B cell (primary cell): ENCODE results near the gene TSPAN2. TPM values are rescaled to one million over a fixed set of nuclear protein-coding genes. Genes with fewer than 3 reads are reported as not detected.

ENCODE experiments used
- ATAC-seq: fragments of 200-7000 bp; cut with Tn5 transposase; one replicate; pipeline ENCODE4 v1.10.0; 2021; ENCODE audit warnings: low read depth, mild to moderate bottlenecking, moderate number of reproducible peaks, moderate library complexity
- CTCF ChIA-PET: fragments of 350-600 bp; sonication (Branson Sonifier 250); formaldehyde crosslinking; loops from one replicate; lab custom pipeline; 2021; ENCODE audit warnings: antibody characterized with exemption, inconsistent platforms; lab: Charles Lee
- POLR2A ChIA-PET: fragments of 350-600 bp; sonication (Branson Sonifier 250); formaldehyde crosslinking; loops from one replicate; lab custom pipeline; 2021; ENCODE audit warnings: antibody characterized with exemption; lab: Charles Lee
- DNase-seq: peaks from one replicate; pipeline ENCODE4 v3.0.0; 2013
- H2AFZ ChIP-seq: 2 replicates; pipeline ENCODE4 v1.6.1; 2012; ENCODE audit warnings: mild to moderate bottlenecking, low read depth, low read length; ENCODE audit not compliant: insufficient read depth, poor library complexity, severe bottlenecking
- H3K27ac ChIP-seq, 2 donors: 1 replicate in 1 of 2; 2 replicates in 1 of 2; pipeline ENCODE4 v1.5.1; 2012 to 2013; ENCODE audit warnings: low read length in 2 of 2, mild to moderate bottlenecking in 2 of 2, moderate library complexity in 1 of 2
- H3K27me3 ChIP-seq, 4 experiments: fragments of 200-600 bp in 1 of 4; sonication (generic) in 1 of 4; replicated peaks in 1 of 4; 1 replicate in 2 of 4; 2 replicates in 2 of 4; pipeline versions ENCODE4 v1.6.1 to v1.7.0; 2013 to 2016; ENCODE audit warnings: low read length in 3 of 4, mild to moderate bottlenecking in 2 of 4, mixed read lengths in 1 of 4, moderate library complexity in 1 of 4; ENCODE audit not compliant: insufficient read depth in 4 of 4, control insufficient read depth in 3 of 4; ENCODE audit errors: control extremely low read depth in 1 of 4
- H3K36me3 ChIP-seq, 2 experiments: replicated peaks in 1 of 2; 1 replicate in 1 of 2; 2 replicates in 1 of 2; pipeline versions ENCODE4 v1.6.1 to v1.7.1; 2013; ENCODE audit warnings: low read length in 1 of 2; ENCODE audit not compliant: insufficient read depth in 2 of 2, control insufficient read depth in 1 of 2; ENCODE audit errors: control extremely low read depth in 1 of 2, extremely low read depth in 1 of 2
- H3K4me1 ChIP-seq, 2 donors: fragments of 200-600 bp in 1 of 2; sonication (generic) in 1 of 2; 1 replicate in 1 of 2; 2 replicates in 1 of 2; pipeline versions ENCODE4 v1.5.1 to v1.6.1; 2013 to 2017; ENCODE audit warnings: low read length in 2 of 2; ENCODE audit not compliant: control insufficient read depth in 2 of 2, insufficient read depth in 2 of 2
- H3K4me2 ChIP-seq: replicated peaks from 2 replicates; pipeline ENCODE3; 2012; ENCODE audit warnings: mild to moderate bottlenecking, low read depth, low read length; ENCODE audit not compliant: poor library complexity, severe bottlenecking
- H3K4me3 ChIP-seq, 5 experiments: fragments of 200-600 bp in 1 of 5; sonication (generic) in 1 of 5; 1 replicate in 3 of 5; 2 replicates in 2 of 5; pipeline versions ENCODE4 v1.5.1 to v1.7.0; 2011 to 2016; ENCODE audit warnings: low read length in 4 of 5, mild to moderate bottlenecking in 4 of 5, low read depth in 2 of 5, control low read depth in 1 of 5, moderate library complexity in 1 of 5; ENCODE audit not compliant: insufficient read depth in 1 of 5; ENCODE audit errors: control extremely low read depth in 1 of 5, extremely low read depth in 1 of 5
- H3K79me2 ChIP-seq: fragments of 200-600 bp; sonication (generic); one replicate; pipeline ENCODE4 v1.6.0; 2016; ENCODE audit warnings: low read length; ENCODE audit not compliant: control insufficient read depth, insufficient read depth
- H3K9ac ChIP-seq: fragments of 200-600 bp; sonication (generic); 2 replicates; pipeline ENCODE4 v1.6.1; 2017; ENCODE audit warnings: mild to moderate bottlenecking, low read length, moderate library complexity
- H3K9me3 ChIP-seq, 3 donors: one replicate each; pipeline versions ENCODE4 v1.6.1 to v1.7.1; 2013; ENCODE audit warnings: low read length in 2 of 3; ENCODE audit not compliant: control insufficient read depth in 2 of 3, insufficient read depth in 1 of 3; ENCODE audit errors: control extremely low read depth in 1 of 3
- H4K20me1 ChIP-seq: 2 replicates; pipeline ENCODE4 v1.6.0; 2012; ENCODE audit warnings: mild to moderate bottlenecking, low read length; ENCODE audit not compliant: insufficient read depth, control insufficient read depth, poor library complexity, severe bottlenecking
- H3K27ac Mint-ChIP-seq: one replicate; pipeline ENCODE4 v1.8.0; 2021; ENCODE audit warnings: mixed read lengths
- H3K27me3 Mint-ChIP-seq: one replicate; pipeline ENCODE4 v1.8.0; 2021; ENCODE audit warnings: mixed read lengths
- H3K4me1 Mint-ChIP-seq: one replicate; pipeline ENCODE4 v1.8.0; 2021; ENCODE audit warnings: mixed read lengths
- H3K4me3 Mint-ChIP-seq: one replicate; pipeline ENCODE4 v1.8.0; 2021; ENCODE audit warnings: mixed read lengths
- H3K9me3 Mint-ChIP-seq: one replicate; pipeline ENCODE4 v1.8.0; 2022; ENCODE audit warnings: mixed read lengths; ENCODE audit not compliant: insufficient read depth
- CTCF ChIP-seq: fragments of 200-600 bp; IDR thresholded peaks from one replicate; pipeline ENCODE4 v1.8.0; 2022; ENCODE audit warnings: antibody characterized with exemption, mild to moderate bottlenecking
- EZH2 ChIP-seq: IDR thresholded peaks from 2 replicates; pipeline ENCODE4 v1.6.1; 2012; ENCODE audit warnings: borderline replicate concordance, low read depth, mild to moderate bottlenecking, moderate library complexity, low read length; ENCODE audit not compliant: insufficient read depth, poor library complexity, severe bottlenecking
- WGBS: methylation state at CpG from one replicate; pipeline ENCODE4 v1.1.5; 2013; ENCODE audit warnings: missing lambda C conversion rate; ENCODE audit not compliant: insufficient coverage; 5-methylcytosine and 5-hydroxymethylcytosine counted together
- intact Hi-C: fragments of 100-400 bp; cut with micrococcal nuclease; formaldehyde crosslinking; loops from one replicate; pipeline ENCODE4 v1.10.0; 2022
- polyA plus RNA-seq: library from polyadenylated mRNA; depleted of rRNA; stranded (reverse); fragments of >200 nt; gene quantifications from 2 replicates; pipeline ENCODE4 v1.2.3, GENCODE V29; 2012
- total RNA-seq, 2 donors: library from RNA; stranded (reverse); fragments of 120-200 nt in 1 of 2; gene quantifications; 1 replicate in 1 of 2; 2 replicates in 1 of 2; pipeline versions ENCODE4 v1.2.3 to v1.2.4, GENCODE V29; 2013 to 2022

The TSPAN2 gene
- total and polyA plus RNA-seq, 2 donors (not counting 1 experiment from before 2014, with no cell fraction given) = 0.24 to 0.34 TPM

DNA sequence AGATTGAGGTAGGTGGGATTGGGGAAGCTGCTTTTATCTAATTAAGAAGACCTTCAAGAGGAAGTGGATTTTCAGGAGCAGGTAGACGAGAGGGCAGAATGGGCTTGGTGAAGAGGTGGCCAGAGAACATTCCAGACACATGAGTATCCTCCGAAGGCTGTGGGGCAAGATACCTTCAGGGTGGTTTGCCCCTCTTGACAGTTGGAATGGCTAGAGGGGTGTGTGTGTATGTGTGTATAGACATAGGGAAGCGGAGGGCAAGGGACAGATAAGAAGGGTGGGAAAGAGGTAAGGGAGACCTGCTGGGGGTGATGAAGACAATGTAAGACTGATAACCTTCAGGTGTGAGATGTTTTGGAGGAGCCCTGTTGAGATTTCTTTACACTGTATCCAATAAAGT, 46.8 kb upstream of the TSPAN2 start:
- H3K27ac ChIP-seq = no peak overlapping the region
- no peak for DNase-seq
- TF ChIP-seq CTCF (no peak), EZH2 (no peak)
- no peak overlapping the region for H2AFZ ChIP-seq
- no peaks in the 10 kb centered on the region for H4K20me1 ChIP-seq
- CTCF ChIA-PET = interaction anchor here (1.3 to 2.3 kb wide), 3 partner anchors 11 to 156 kb away, joined by 4 to 13 read pairs (median 6); no protein-coding TSS in a partner anchor
- Mint-ChIP-seq H3K9me3 (no peaks in the 10 kb centered on the region), H3K4me3 (no peak overlapping the region), H3K27me3 (peaks cover 28% of the 10 kb centered on the region), H3K27ac (no peak overlapping the region), H3K4me1 (peaks cover 4% of the 10 kb centered on the region)
- H3K4me1 ChIP-seq = peaks cover 0 to 4% of the 10 kb centered on the region in 2 donors
- peaks cover 0 to 9% (median 3%) of the 10 kb centered on the region in 4 experiments for H3K27me3 ChIP-seq
- H3K79me2 ChIP-seq = no peaks in the 10 kb centered on the region
- no peak for ATAC-seq
- no peaks in the 10 kb centered on the region for H3K36me3 ChIP-seq
- POLR2A ChIA-PET = no interaction called here
- no peak overlapping the region for H3K4me2 ChIP-seq
- intact Hi-C loops = loop anchor here (10.0 kb wide), 1 partner anchor 569 kb away; no protein-coding TSS in a partner anchor
- H3K9me3 ChIP-seq = no peaks in the 10 kb centered on the region
- 83% methylated on average over 3 of the region's 3 CpGs for WGBS
- H3K9ac ChIP-seq = no peak overlapping the region
- H3K4me3 ChIP-seq = no peak overlapping the region

DNA sequence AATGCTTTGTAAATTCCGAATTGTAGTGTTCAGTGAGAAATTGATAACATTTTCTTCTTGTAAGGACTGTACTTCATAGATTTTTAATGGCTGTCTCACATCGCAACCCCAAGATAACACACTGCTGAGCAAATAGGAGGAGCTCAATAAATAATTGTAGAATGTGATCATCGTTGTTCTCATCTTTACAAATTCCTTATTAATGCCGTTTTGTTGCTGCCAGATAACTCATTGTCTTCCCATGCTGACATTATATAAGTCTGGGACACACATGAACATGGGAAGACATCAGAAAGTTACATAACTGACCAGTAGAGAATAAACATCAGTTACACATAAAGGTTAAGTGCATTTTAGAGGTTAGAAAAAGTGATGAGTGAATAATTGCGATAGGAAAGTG, 46.4 kb upstream of the TSPAN2 start:
- Histone ChIP-seq H3K9ac (no peak overlapping the region), H4K20me1 (no peaks in the 10 kb centered on the region), H3K27me3 (peaks cover 0 to 7% (median 3%) of the 10 kb centered on the region in 4 experiments), H2AFZ (no peak overlapping the region), H3K4me3 (no peak overlapping the region), H3K27ac (no peak overlapping the region), H3K9me3 (no peaks in the 10 kb centered on the region), H3K4me2 (no peak overlapping the region), H3K4me1 (peaks cover 0 to 4% of the 10 kb centered on the region in 2 donors), H3K79me2 (no peaks in the 10 kb centered on the region), H3K36me3 (no peaks in the 10 kb centered on the region)
- peaks cover 24% of the 10 kb centered on the region for H3K27me3 Mint-ChIP-seq
- intact Hi-C loops = loop anchor here (10.0 kb wide), 1 partner anchor 569 kb away; no protein-coding TSS in a partner anchor
- H3K4me3 Mint-ChIP-seq = no peak overlapping the region
- ChIA-PET CTCF (interaction anchor here (1.3 to 2.3 kb wide), 2 partner anchors 11 to 24 kb away, joined by 6 to 13 read pairs; no protein-coding TSS in a partner anchor), POLR2A (no interaction called here)
- ATAC-seq = no peak
- H3K4me1 Mint-ChIP-seq = peaks cover 4% of the 10 kb centered on the region
- no peak overlapping the region for H3K27ac Mint-ChIP-seq
- H3K9me3 Mint-ChIP-seq = no peaks in the 10 kb centered on the region
- no peak for DNase-seq
- 100% methylated on average over 1 of the region's 5 CpGs for WGBS
- TF ChIP-seq EZH2 (no peak), CTCF (no peak)
